GM18508 (cell line): ENCODE data around the gene PROSER2.

Source experiments
- ATAC-seq: cut with Tn5 transposase; IDR thresholded peaks from one replicate; pipeline ENCODE4 v1.9.1; 2021; ENCODE audit warnings: moderate number of reproducible peaks; ENCODE audit not compliant: insufficient read depth, unreplicated experiment

The PROSER2 gene

DNA sequence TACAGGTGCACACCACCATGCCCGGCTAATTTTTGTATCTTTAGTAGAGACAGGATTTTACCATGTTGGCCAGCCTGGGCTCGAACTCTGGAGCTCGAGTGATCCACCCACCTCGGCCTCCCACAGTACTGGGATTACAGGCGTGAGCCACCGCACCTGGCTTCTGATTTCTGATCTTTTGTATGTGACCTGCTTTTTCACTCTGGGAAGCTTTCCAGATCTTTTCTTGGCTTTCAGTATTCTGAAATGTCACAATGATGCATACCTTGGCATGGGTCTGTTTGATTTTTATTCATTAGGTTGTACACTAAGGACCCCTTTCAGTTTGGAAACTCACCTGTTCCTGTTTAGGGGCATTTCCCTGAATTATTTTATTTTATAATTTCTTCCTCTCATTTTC is 41.6 kb downstream of the PROSER2 start:
- no peak for ATAC-seq

DNA sequence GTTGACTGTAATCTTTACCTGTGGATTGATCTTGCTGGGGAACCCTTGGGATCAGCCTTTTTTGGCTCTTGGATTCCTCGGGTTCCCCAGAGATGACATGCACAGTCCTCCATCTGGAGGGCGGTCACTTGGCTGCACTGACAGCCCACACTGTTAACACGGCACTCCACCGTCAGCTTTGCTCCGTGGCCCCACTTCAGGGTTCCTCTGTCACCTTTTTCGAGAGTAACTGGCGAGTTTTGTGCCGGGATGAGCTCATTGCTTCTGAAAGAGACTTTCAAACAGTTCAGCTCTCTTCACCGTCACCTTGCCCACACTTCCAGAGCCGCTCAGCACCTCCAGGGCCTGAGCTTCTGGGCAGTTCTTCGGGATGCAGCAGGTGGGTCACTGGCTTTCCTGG is 42.4 kb downstream of the PROSER2 start:
- ATAC-seq, result no peak

DNA sequence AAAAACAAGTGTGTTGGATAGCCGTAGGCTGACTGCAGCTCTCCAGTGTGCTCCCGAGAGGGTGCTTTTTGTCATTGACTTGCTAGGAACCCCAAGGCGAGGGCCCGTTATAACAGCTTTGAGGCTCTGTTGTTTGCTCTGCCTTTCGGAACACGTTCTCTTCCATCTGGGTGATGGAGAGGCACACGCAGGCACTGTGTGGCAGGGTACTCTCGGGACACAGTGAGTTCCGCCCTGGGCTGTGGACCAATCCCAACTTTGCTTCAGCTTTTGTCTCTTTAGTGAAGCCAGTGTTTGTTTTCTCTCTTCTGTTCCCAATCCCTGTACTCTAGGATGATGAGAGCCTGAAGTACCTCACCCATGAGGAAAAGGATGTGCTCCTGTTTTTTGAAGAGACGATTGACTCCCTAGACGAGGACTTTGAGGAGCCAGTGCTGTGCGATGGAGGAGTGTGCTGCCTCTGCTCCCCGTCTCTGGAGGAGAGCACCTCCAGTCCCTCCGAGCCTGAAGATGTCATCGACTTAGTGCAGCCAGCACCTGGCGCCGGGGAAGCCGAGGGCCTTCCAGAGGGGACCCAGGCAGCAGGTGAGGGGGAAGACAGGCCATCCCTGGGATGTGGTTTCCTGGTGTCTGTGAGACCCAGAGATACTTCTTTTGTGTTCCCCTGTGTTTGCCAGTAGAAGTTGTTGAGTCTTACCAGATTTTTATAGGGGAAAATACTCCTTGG is 43.2 kb downstream of the PROSER2 start:
- no peak for ATAC-seq

DNA sequence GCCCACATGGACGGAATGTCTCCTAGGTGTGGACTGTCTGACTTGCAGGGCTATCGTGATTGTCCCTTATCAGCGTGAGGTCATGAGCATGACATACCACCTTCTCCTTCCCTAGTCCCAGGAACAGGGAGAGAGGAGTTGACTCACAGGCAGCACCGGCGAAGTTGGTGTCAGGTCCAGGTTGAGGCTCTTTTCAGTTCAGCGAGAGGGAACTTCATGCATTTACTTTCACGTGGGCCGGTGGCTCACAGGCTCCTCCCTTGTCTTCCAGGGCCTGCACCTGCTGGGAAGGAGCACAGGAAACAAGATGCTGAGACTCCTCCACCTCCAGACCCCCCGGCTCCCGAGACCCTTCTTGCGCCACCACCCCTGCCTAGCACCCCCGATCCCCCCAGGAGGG is 46.1 kb downstream of the PROSER2 start:
- ATAC-seq, result no peak

DNA sequence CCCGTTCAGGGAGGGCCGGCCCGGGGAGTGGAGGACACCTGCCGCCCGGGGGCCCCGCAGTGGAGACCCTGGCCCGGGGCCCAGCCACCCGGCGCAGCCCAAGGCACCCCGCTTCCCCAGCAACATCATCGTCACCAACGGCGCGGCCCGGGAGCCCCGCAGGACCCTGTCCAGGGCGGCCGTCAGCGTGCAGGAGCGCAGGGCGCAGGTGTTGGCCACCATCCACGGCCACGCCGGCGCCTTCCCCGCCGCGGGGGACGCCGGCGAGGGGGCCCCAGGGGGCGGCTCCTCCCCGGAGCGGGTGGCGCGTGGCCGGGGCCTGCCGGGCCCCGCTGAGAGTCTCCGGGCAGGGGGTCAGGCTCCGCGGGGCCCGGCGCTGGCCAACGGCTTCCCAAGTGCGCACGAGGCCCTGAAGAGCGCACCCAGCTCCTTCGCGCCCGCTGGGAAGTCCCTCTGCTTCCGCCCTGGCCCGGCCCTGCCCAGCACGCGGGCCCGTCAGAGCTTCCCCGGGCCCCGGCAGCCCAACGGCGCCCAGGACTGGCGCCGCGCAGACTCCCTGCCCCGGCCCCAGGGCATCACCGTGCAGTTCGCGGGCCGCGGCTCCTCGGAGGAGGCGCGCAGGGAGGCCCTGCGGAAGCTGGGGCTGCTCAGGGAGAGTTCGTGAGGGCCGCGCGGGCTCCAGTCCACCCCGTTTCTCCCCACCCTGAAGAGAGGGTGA is 46.7 kb downstream of the PROSER2 start:
- no peak for ATAC-seq

DNA sequence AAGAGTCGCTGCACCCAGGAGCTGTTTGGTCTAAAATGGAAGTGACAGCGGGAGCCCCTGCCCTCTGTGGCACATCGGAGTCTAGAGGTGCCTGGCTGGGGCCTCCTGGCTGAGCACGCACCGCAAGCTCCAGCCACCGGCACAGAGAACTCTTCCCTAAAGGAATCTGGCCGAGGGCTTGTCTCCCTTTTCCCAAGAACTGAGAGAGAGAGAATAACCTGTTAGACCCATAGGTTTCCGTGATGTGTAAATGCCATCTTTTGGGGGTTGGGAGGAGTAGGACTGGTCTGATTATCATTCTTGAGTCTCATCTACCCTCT is 47.3 kb downstream of the PROSER2 start:
- no peak for ATAC-seq

DNA sequence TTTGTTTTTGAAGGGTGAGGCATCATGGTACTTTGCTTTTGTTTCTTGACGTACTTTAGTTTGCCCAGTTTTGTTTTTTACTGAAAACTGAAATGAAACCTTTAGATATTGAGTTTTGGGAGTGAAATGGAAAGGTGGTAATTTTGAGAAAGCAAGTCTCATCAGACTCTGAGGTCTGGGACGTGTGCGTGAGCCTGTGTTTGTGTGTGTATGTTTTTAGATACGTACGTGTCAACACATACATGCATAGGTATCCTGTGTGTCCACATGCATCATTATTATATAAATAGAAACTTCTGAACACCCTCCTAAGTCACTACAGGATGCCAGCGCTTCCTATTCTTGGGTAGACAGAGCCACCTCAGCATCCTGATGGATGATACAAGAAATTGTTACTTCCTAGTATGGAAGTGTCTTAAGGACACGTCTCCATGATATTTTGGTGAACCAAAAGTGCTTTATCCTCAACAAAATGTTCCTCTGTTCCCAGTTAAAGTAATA is 47.8 kb downstream of the PROSER2 start:
- no peak for ATAC-seq

DNA sequence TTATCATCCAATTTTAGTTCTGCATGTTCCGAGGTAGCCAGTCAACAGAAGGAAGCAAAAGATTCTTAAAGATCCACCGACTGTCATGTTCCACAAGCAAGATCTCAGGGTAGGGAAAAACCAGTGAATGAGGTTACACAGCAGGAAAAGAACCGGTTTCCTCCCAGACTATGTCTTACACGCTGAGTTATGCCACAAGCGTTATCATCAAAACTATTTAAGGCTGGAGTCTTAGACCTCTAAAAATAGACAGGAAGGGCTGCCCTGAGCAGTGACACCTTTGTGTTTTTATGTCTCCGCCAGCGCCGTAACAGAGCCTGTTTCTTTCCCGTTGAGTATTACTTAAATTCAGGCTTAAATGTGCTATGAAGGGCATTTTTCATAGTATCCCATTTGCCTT is 48.3 kb downstream of the PROSER2 start:
- ATAC-seq, result no peak

DNA sequence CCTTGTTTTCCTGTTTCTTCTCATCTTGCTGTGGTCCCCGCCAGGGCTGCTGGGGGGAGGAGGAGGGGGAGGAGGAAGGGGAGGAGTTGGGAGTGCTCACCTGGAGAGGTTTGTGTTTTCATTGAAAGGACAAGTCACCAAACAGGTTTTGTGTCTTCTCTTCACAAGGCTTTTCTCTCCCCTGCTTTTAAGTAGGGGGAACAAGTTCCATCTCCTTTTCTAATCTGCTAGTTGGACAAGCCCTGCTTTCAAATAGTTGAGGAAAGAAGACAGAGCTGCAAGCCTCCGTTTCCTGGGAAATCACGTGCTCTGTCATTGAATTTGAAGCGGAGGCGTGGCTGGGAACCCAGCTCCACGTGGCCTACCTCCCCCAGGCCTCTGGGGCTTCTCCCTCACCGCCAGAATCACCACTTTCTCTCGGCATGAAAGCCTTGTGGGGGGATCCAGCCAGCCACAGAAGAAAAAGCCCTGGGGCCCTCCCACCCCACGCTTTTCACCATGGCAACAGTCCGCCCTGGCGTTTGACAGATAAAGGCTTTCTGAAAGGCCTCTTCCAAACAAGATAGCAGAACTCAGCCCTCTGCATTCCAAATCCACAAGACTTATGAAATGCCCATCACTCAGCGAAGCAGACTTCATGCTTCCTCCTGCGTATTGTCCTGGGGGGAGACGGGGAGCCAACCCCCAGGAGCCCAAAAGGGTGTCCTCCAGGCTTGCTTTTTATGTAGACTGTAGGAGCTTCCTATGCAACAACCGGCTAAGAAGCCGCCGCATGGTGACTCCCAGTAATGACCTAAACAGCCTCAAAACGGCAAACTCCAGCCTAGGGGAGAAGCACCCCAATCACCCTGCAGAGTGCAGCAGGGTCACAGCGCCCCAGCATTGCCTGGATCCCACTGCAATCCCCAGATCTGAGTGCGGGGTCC is 51.7 kb downstream of the PROSER2 start:
- ATAC-seq, result no peak

DNA sequence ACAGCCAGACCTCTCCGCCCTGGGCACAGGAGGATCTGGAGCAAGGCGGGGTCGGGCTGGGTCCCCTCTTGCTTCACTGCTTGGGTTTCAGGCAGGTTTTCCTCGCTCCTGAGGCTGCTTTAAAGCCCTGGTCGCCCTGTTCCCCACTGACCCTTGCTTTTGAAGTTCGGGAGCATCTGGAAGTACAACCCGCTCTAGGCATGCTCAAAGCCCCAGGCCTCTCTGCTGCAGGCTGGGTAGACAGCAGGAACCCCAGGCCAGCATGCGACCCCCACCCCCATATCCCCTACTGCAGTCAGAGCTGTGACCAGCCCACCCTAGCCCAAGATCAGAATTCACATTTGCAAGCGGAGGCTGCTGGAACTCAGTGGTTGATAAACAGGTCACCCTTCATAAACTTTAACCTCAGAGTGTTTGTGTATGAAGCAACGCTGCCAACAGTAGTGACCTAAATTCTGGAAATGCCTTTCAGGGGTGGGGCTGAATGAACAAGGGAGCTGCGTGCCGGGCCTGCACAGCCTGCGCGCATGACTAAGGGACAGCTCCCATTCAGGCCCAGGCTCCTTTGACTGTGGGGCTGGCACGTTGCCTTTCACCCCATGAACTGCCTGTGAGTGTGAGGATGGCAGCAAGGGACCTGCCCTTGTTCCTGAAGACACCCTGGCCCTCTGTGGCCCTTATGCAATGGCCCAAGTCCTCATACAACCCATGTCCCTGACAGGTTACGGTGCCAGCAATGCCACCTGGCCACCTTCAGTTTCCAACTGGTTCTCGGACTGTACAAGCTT is 52.5 kb downstream of the PROSER2 start:
- no peak for ATAC-seq

DNA sequence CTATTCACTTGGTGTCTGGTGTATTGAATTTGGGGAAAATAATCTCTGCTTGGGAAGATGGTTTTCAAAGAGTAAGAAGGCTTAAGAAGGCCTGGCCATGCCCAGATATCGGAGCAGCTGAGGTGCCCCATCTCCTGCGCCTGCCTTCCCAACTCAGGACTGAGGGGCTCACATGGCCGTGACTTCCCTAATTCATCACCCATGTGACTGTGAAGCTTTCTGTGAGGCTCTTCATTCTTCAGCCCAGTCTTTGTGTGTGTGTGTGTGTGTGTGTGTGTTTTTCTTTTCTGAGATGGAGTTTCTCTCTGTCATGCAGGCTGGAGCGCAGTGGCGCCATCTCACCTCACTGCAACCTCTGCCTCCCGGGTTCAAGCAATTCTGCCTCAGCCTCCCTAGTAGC is 53.2 kb downstream of the PROSER2 start:
- no peak for ATAC-seq

DNA sequence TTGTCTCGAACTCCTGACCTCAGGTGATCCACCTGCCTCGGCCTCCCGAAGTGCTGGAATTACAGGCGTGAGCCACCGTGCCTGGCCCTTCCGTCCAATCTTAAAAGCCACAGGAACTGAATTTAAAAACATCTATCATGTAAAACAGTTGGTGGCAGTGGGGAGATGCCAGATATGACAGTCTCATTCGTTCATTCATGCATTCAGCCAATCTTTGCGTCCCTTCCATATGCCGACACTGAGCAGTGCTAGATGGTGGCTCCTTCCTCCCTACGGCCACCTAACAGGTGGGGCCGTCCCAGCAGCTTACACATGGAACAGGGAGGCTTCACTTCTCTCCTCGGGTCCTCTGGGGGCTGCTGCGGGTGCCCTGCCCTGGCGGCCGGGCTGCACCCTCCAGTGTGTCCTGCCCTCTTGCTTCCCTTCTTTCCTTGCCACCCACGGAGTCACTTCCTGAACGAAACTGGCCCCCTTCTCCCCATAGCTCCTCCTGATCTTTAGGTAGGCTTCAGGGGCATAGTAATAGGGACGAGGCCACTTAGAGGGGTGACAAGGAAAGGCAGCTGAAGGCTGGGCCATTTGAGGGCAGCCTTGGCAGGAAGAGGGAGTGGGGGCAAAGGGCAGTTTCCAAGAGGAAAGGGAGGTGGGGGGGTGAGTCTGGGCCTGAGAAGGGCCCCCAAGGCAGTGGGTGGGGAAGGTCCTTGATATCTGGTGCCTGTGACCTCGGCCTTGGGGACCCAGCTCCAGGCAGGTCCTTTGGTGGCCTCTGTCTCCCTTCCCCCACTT is 53.8 kb downstream of the PROSER2 start:
- ATAC-seq, result no peak

DNA sequence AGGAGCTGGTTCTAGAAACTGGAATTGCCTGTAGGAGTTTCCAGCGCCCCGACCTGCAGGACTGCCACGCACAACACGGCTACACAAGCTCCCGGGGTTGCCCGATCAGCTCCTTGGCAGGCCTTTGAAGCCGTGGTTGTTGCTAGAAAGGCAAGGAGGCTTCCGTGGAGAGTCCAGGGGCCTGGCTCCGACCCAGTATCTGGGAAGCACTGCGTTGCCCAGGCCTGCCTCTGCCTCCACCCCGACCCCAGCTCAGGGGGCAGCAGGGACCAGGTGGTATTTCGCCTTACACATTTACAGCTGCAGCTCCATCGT is 54.4 kb downstream of the PROSER2 start:
- no peak for ATAC-seq

DNA sequence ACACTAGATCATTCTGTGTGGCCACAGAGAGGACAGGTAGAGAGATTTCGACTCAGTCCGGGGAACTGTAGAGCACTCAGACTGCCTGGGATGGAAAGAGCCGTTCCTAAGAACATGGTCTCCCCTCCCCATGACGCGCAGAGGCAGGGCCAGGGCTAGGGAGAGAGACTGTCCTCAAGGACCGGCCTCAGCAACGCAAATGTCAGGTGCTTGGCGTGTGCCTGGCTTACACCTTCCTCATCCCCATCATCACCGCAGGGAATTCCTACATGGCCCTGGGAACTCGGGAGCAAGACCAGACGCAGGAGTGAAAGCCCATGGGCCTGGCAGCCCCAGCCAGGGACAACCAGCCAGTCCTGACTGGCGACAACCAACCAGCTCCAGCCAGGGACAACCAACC is 55.6 kb downstream of the PROSER2 start:
- no peak for ATAC-seq

DNA sequence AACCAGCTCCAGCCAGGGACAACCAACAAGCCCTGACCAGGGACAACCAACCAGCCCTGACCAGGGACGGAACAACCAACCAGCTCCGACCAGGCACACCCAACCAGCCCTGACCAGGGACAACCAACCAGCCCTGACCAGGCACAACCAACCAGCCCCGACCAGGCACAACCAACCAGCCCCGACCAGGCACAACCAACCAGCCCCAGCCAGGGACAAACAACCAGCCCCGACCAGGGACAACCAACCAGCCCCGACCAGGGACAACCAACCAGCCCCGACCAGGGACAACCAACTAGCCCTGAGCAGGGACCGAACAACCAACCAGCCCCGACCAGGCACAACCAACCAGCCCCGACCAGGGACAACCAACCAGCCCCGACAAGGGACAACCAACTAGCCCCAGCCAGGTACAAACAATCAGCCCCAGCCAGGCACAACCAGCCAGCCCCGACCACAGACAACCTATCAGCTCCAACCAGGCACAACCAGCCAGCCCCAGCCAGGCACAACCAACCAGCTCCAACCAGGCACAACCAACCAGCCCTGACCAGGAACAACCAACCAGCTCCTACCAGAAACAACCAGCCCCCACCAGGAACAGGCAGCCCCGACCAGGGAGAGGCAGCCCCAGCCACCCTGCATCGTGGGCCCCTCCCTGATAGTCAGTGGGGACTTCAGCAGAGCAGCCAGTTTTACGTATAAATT is 56.4 kb downstream of the PROSER2 start:
- no peak for ATAC-seq

DNA sequence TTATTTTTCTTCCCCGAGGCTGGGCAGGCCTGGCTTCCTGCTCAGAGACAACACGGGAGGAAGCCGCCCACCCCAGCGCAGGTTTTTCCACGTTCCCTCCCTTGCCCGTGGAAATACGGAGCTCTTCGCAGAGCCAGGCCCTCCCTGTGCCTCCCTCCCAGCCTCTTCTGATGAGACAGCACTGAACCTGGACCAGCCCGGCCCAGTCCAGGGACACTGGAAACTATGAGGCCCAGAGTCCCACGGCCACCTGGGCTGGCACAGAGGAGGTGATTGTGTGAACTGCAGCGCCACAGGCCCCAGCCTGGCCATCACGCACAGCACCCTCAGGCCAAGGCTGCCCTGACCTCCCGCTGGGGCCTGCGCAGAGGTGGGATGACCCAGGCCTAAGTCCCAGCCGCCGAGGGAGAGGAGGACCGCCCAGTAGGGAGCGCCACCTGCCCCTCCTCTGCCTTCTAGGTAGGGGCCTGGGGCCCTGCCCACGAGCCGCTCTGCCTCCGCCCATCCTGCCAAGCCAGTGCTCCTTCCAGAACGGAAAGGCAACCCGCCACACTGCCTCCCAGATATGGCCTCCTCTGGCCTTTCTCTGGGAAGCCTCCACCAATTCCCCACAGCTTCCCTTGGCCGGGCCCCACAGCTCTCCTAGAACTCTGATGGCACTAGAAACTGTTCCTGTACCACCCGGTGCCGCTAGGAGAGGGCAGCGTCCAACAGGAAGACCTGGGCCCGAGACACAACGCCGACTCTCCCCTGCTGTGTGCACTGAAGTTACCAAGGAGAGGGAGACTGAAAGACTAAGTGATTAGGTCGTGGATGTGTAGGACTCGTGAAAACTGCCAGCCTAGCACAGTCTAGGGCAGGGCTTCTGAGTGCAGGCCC is 57.2 kb downstream of the PROSER2 start:
- no peak for ATAC-seq

DNA sequence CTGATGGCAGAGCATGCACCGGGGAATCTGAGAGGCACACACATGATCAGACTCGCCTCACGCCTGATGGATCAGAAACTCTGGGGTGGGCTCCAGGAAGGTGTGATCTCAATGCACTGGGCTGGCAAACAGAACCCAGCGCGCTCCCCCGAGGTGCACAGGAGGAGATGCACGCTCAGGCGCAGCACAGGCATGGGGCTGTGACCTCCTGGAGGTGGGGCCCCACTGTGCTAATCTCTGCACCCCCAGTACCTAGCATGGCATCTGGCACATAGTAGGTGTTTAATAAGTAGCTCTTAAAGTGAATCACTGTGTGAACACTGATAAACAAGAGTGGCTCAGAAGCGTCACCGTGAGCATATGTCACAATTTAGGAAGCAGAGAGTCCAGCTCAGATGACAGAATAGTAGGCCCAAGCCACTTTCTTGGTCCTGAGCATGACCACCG is 57.9 kb downstream of the PROSER2 start:
- ATAC-seq, result no peak
